A172 (cell line): Measurements from ENCODE around the gene ALOX5AP. TPM values are rescaled to one million over a fixed set of nuclear protein-coding genes. Genes with fewer than 3 reads are reported as not detected.

Experiments
- DNase-seq: peaks from one replicate; pipeline ENCODE4 v3.0.0-alpha.2; 2015; ENCODE audit warnings: low spot score
- total RNA-seq: library from RNA; depleted of rRNA; stranded (reverse); fragments of >200 nt; shearing (Covaris generic); gene quantifications from 2 replicates; pipeline ENCODE4 v1.2.3, GENCODE V29; 2014; rRNA removed

The ALOX5AP gene
- not detected in 2 replicates for total RNA-seq

- DNase-seq, result no peak
Measured at GRCh38 chr13:30735025-30735871, at the start of gene ALOX5AP. ALOX5AP (plus strand) TSS chr13:30735543; CDS start chr13:30735606, 63 bp downstream.

DNA sequence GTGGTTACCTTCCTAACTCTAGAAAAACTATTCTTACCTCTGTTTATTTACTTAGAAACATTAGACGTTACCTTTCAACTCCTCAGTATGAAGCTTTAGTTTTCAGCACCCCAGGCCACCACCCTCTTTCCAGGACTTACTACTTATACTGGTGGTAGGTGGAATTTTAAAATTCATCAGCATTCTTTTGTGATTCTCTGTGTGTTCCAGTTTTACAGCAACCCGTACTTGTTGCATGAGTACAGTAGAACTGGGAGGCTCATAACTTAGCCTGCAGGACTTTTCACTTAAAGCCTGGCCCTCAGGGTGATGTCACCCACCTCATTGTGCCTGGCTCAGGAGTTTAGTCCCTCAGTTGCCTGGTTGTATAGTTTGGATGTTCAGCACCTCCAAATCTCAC, 49.4 kb upstream of the ALOX5AP start:
- DNase-seq, result no peak

DNA sequence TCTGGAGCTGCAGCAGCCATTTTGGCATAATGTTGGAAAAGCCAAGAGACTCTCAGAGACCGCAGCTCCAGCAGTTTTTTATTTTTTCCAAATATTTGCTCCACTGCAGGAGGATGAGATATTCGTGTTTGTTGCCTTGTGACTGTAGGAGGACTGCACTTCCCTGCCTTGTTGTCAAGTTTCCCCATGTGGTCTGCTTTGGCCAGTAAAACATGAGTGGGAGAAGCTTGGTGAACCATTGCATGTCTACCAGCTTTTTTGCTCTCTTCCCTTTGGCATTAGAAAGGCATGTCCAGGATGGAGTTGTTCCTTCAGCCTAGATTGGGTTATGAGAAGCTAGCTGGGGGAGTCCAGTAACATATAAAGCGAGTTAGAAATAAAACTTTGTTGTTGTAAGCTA, 47.7 kb upstream of the ALOX5AP start:
- DNase-seq, result no peak

- DNase-seq, result no peak
Measured at GRCh38 chr13:30689752-30690151, 45.6 kb upstream of the ALOX5AP start.

DNA sequence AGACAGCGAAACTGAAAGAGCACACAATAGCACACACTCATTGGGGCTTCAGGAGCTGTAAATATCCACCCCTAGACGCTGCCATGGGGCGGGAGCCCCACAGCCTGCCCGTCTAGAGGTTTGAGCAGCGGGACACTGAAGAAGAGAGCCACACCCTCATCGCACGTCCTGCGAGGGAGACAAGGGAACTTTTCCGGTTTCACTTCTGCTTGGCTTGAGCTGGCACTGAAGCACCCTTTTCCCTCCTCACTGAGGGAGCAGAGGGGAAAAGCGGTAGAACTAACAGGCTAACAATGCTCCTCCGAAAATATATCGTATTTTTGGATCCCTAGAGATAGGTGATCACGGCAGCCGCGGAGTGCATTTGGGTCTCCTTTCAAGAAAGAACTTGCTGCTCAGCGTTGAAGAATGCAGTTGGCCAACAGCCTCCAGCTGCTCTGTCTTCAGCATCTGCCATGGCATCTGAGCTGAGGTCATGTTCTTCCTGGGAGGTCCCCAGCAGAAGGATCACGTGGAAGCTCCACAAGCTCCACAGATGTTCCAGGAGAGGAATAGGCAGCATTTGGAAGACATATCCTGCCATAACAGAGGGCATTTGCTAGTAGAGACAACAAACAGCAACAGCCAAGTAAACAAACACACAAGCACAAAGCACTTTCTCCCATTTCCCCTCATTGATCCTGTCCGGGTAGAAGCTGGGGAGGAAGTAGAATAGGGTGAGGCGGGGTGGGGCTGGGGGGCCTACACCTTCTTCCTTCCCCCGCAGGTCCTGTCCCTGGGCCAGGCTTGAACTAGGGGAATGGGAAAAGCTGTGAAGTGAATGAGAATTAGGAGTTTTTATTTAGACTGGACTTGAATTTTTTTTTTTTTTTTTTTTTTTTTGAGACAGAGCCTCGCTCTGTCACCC, 44.8 kb upstream of the ALOX5AP start:
- peak; percentile 72 for DNase-seq

- no peak for DNase-seq
Measured at GRCh38 chr13:30692113-30692512, 43.2 kb upstream of the ALOX5AP start.

GRCh38 chr13:30696278-30697176, 38.8 kb upstream of the ALOX5AP start:
- peak; percentile 32 for DNase-seq

DNA sequence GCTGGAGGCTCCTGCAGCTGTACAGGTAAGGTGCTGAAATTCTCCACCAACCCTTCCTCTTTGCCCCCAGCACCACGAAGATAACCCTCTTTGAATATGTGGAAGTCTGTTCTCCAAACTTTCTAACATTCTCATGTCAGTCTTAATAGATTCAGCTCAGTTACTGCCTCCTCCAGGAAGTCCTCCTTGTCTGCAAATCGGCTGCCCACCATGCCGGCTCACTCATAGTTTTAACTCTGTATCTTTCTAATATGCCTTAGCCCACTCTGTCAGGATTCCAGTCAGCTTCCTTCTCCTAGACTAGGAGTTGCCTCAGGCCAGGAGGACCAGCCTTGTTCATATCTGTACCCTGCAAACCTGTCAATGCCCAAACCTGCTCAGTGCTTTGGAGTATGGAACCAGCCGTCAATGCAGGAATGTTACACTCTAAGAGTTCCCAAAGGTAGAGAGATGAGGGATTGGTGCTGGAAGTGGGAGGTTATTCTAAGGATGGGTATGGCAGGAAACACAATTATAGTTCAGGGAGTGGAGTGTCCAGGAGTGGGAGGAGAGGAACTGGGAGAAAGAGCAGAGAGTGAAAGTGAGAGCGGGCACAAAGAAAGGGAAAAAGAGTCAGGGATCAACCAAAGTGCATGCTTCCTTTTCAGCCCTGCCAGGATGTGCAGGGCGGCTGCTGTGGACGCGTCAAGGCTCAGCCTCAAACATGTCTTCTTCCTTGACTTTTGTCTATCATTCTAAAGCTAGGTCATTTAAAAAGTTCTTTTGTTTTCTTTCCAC, 38.0 kb upstream of the ALOX5AP start:
- no peak for DNase-seq

DNA sequence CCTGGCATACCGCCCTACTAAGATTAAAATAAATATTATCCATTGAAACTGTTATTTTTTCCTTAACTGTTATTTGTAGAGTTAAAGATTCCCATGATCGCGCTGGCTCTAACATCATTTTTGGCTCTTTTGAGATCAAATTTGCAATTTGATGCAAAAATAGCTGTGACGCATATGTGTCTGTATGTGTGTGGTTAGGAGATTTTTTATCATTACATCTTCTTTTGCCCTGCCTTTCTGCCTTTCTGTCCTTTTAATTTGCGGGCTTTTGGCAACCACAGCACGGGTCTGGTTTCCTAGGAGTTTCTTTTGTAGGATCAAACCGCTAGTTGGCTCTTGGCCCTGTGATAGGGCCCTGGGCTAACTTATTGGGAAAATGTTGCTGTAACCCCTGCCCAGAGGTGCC, 37.3 kb upstream of the ALOX5AP start:
- no peak for DNase-seq

DNA sequence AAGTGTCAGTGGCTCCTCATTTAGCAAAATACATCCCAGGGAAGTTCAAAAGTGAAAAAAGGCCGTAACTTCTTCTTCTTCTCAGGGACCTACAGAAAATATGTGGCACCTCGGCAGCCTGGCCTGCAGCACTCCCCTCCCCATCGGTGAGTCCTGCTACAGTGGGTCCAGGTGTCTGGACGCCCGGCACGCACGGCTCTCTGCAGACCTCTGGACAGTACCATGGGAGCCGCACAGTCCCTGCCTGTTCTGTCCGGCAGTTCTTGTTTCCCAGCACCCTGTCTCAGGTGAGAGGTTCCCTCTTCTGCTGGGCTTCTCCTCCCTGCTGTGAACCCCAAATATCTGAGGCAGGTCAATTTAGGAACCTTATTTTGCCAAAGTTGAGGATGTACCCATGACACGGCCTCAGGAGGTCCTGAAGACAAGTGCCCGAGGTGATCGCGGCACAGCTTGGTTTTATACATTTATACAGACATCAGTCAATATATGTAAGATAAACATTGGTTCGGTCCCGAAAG, 36.8 kb upstream of the ALOX5AP start:
- no peak for DNase-seq

GRCh38 chr13:30700364-30700763, 35.0 kb upstream of the ALOX5AP start:
- DNase-seq, result no peak

- DNase-seq, result no peak
Measured at GRCh38 chr13:30702006-30702405, 33.3 kb upstream of the ALOX5AP start.

GRCh38 chr13:30704596-30704995, 30.7 kb upstream of the ALOX5AP start:
- DNase-seq, result no peak

DNA sequence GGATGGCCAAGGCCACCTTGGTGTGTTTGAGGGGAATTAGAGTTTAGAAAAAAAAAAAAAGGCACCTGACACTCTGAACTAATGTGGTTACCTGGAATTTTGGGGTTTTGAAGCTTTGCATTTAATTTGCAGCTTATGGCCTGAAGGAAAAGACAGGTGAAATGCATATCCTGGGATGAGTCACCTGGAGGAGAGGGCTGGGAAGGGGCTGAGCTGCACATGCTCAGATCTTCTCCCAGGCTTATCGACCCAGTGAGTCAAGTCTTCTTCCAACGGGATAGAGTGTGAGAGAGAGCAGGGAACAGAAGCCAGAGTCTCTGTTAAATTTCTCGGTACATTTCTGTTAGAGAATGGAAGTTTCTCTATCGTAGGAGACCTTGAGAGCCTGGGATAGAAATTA, 29.7 kb upstream of the ALOX5AP start:
- no peak for DNase-seq

DNA sequence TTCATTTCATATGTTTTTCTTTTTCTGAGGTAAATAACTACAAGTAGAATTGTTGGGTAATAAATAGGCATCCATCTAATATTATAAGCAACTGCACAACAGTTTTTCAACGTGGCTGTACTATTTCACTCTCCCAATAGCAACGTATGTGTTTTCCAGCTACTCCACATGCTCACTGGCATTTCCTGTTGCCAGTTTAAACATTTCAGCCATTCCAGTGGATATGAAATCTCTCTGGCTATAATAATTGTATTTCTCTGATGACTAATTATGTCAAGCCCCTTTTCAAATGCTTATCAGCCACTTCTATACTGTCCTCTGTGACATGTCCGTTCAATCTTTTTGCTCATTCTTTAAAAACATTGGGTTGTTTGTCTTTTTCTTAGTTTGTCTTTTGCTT, 26.8 kb upstream of the ALOX5AP start:
- peak; percentile 19 for DNase-seq

- DNase-seq, result no peak
Measured at GRCh38 chr13:30710442-30710841, 24.9 kb upstream of the ALOX5AP start.

- DNase-seq, result no peak
Measured at GRCh38 chr13:30711375-30711774, 24.0 kb upstream of the ALOX5AP start.

- DNase-seq, result no peak
Measured at GRCh38 chr13:30711837-30712236, 23.5 kb upstream of the ALOX5AP start.

DNA sequence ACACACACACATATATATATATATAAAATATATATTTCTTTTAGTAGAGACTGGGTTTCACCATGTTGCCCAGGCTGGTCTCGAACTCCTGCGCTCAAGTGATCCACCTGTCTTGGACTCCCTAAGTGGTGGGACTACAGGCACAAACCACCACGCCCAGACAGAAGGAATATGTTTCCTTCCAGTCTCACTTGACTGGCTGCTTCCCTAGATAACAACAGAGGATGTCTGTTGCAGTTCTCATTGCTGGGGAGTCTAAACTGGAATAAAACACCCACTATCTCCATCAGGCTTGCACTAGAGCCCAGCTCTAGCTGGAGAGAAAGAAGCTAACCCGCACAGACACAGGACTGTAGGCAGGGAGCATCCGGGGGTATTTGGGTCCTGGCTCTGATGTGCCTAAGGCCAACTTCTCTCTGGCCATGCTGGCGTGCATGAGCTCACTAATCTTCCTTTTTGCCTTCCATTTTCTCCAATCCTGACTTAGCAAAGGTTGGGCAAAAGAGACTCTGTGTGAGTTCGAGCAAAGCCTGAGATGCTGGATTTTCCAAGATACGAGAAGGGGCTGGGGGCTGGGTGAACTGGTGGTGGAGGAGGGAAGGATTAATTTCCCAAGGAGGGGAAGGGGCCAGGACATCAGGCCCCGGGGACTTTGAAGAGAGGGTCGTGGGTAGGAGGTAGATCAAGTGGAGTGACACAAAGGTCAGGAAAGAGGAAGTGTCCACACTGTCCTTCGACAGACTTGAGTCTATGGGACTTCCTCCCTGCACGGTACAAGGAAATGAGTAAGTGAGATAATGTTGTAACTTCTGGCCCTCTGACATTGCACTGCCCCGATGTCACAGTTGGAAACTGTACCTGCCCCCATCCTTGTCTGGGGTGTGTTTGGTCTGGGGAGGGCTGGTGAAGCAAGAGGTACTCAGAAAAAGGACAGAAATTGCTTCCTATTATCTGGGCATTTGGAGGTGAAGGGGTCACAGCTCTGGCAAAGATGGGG, 22.5 kb upstream of the ALOX5AP start:
- DNase-seq, result peak; percentile 35
